HG03060 (cell line): ENCODE results near the gene RIC8B.
A peak's percentile ranks its signal among the peaks of the same experiment; 100 is the strongest.

Source experiments
- ATAC-seq: cut with Tn5 transposase; IDR thresholded peaks from one replicate; pipeline ENCODE4 v1.9.1; 2021; ENCODE audit warnings: low read depth, moderate number of reproducible peaks; ENCODE audit not compliant: unreplicated experiment

RIC8B gene

DNA sequence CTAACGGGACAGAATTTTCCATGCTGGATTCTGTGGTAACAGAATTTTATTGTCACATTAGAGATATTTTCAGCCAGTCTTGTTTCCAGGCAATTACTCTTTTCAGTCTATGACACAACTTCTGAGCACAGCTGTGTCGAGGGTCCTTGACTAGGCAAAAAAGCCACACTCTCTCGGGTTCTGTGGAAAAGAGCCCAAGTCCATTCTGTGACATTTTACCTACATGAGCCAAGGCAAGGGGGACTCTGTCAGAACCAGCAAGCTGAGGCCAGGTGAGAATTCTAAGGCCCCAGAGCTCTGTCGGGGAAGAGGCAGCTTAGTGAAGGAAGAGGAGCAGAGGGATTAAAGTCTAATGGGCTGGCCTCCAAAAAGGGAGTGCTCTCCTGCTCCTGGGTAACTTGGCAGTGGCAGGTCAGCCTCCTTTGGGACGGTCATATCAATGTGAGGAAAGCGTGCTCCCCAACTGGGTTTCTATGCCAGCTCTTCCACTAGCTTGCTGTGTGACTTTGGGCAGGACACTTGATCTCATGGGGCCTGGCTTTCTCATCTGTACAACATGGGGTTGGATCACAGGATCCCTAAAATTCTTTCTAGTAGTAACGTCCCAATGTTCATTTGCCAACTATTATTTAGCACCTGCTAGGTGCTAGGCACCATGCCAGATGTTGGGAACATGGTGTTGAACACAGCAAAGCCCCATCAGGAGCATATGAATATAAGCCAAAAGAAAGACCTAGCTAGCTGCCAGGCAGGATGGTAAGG is 16.0 kb upstream of the RIC8B start:
- no peak for ATAC-seq

DNA sequence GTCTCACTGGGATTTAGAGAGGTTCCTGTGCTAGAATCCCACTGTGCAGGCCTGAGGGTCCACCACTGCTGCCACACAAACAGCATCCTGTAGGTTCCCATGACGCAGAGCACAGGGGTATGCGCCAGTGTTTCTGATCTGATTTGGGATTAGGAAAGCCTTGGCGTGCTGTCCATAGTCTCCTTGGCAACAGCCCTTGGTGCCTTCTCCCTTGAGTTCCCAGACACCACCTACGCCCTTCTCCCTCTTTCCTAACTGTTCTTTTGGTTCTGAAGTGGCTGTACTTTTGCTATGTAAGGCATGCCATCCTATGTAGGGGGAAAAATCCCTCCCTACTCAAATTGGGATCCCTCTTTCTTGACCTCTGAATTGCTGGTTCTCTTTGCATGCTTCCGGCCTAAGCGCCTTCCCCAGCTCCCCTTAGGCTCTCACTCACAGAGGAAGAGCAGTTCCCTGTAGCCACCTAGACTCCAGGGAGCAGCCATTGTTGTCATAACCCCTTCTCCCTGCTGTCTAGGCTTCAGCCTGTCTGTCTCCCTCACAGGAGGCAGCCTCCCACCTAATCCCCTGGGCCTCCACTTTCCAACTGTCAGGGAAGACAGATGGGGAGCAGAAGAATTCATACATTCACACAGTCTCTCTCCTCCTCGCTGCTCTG is 14.8 kb upstream of the RIC8B start:
- no peak for ATAC-seq

DNA sequence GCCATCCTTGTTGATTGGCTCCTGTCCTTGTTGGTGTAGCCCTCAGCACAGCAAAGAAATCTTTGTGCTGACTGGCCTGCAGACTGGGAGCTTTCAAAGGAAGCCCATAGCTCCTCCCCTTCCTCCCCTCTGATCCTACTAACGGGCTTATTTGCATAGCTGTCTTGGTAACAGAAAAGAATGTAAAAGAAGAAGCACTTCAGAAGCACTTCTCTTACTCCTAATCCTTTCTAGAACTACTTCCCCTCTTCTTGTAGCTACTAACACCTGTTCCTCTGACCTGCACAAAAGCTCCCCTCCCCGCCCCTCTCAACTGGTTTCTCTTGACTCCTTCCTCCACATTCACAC is 14.3 kb upstream of the RIC8B start:
- ATAC-seq, result peak; percentile 84

DNA sequence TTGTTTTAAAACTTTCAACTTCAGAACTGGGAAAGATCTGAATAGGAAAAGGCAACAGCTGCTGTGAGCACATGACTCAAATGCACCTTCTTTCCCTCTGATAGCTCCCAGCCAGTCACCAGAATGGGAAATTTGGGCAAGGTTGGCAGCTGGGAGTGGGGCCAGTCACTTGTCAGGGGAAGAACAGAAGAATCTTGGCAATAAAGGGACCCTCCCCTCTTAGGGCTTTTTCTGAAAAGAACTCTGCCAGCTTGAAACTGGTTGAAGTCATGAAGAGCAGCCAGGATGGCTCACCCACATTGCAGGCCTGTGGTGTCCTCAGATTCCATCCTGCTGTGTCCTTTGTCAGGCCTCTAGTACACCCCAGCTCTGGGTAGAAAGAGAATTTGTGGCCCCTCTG is 10.3 kb upstream of the RIC8B start:
- no peak for ATAC-seq

DNA sequence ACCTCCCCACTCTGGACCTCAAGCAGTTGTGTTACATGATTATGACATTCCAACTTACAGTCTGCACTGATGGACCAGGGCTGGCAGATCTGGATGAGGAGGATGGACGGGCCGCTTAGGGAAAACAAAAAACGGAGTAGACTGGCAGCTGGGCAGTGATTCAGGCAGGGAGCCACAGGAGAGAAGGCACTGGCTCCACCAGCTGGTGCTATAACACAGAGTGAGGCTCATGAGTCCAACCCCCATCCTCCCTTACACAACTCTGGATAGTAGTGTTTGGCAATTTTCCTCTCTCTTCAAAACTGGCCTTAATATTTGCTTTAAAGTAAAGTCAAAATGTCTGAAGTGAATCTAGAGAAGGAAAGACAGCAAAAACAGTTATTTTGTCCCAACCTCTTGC is 9.7 kb upstream of the RIC8B start:
- no peak for ATAC-seq

DNA sequence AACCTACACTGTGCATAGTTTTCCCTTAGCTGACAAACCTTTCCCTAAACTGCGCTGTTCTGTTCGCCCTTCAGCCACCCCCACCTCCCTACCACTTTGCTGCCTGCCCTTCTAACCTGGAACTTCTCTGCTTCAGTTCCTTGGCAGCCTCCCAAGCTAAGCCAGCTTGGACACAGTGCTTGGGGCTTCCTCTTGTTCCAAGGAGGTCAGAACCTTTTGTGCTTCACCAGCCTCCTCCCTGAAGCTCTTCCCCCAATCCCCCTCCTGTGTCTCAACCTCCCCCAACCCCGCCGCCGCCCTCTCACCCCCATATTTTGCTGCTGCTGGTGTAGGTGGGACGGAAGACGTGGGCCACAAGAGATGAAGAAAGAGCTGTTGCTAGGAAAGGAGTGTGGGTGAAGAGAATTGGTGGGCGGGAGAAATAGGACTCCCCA is 8.1 kb upstream of the RIC8B start:
- no peak for ATAC-seq

DNA sequence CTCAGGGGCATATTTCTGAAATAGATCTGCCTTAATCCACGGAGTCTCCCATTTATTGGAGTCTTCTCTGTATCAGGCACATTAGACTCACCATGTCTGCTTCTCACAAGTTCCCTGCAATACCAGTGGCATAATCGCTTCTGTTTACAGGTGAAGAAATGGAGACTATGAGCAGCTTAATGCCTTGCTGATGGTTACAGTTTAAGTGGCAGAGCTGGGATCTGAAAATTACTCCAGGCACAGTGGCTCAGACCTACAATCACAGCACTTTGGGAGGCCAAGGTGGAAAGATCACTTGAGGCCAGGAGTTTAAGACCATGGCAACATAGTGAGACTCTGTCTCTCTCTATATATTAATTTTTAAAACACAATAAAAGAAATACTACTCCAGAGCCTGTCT is 7.3 kb upstream of the RIC8B start:
- no peak for ATAC-seq

DNA sequence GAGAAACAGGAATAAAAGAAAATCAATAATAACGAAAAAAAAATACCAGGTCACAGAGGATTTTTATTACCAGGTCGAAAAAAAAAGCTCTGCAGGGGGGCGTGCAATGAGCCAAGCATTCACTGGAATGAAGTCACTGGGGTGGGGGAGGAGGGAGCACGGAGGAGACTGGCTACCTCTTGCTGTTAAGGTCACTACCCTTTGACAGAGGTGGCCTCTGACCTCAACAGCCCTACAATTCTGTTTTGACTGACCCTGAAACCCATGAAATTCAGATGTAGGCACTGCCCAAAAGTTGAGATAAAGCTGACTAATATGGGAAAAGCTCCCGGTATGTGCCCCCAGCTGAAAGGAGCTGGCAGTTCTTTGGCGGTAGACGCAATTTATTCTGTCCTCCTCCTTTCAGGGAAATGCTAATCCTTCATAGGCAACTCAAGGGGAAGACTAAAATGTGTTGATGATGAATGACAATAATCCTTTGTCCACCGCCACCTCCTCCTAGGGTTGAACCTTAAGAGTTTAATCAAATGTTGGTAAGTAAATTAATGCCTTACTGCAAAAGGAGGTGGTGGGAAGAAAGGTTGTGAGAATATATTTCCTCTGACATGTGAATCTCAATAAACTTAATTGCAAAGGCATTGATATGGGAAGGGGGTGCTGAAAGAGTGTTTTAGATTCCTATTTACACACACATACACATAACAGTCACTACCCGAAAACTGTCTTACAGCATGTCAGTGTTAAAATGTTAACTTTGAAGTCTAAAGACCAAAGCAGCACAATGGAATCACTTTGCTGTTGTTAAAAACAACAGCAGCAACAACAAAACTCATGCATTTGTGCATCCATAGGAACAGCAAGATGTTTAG is 6.3 kb upstream of the RIC8B start:
- ATAC-seq, result no peak

DNA sequence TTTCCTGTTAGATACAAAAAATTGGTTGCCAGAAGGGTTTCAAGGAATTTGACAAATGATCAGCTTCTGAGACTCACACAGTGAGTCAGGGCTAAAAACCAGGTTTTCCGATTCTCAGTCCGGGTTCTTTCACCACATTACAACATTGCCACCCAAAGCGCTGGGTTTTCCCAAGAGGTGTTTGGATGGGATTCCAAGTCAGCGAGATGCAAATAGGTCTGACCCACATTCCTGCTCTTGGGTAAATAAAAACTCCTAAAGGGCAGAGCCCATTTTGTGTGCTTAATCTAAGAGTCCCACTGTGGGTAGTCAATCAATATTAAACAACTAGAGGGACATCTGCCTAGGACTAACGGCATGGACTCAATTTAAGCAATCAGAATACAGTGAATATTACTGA is 5.4 kb upstream of the RIC8B start:
- no peak for ATAC-seq

DNA sequence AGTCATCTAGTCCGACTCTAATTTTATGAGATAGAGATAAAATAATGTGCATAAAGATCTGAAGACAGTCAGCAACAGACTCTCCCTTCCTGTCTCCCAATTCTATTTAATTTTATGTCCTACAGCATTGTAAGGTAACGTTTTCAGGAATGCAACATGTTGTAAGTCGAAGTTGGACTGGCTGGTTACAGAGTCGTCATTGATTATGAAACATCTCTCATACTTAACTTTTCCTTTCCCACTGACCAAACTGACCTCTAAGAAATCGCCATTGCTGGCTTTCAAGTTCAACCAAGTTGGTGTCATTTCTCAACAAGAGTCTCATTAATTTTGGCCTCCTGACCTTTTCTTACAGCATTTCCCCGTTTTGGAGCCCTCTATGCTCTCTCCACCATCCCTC is 4.9 kb upstream of the RIC8B start:
- no peak for ATAC-seq

DNA sequence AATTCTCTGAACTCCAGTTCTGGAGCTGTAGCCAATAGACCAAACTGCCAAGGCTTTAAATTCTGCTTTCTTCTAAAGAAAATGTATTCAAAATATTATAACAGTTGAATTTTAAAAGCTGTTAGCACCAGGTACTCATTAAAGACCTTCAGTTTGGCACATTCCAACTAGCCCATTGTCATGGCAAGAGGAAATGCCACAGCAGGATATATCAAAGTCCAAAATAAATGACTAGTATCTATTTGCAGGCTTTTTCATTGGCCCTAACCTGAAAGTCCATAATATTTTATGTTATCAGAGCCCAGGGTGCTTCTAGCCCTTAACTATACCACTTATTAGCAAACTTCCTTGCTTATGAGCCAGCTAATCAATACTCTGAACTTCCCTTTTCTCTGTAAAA is 3.1 kb upstream of the RIC8B start:
- no peak for ATAC-seq

DNA sequence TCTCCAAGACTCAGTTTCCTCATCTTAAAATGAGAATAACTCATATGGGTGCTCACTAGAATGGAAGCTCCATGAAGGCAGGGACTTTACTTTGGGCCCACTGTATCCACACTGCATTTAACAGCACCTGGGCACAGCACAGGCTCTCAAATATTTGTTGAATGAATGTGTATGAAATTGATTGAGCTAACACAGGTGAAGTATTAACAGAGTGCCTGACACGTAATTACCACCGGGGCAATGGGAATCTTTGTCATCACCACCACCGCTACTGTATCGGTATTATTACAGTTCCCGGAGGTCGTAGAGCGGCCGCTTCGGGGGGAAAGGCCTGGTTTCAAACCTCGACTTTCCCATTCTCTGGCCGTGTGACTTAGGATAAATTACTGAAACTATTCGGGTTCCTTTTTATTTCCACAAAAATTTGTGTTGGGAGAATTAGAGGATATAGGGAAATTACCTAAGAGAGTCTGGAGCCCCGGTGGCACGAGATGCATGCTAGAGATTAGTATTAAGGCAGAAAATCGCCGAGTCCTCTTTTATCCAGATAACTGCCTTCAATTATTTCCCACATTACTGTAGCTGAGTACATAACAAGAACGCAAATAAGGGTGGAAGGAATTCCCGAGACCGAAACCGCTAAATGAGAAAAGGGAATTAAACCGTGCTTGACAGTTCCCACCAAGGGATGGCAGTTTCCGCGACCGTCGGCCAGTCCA is 1.0 kb upstream of the RIC8B start:
- no peak for ATAC-seq

DNA sequence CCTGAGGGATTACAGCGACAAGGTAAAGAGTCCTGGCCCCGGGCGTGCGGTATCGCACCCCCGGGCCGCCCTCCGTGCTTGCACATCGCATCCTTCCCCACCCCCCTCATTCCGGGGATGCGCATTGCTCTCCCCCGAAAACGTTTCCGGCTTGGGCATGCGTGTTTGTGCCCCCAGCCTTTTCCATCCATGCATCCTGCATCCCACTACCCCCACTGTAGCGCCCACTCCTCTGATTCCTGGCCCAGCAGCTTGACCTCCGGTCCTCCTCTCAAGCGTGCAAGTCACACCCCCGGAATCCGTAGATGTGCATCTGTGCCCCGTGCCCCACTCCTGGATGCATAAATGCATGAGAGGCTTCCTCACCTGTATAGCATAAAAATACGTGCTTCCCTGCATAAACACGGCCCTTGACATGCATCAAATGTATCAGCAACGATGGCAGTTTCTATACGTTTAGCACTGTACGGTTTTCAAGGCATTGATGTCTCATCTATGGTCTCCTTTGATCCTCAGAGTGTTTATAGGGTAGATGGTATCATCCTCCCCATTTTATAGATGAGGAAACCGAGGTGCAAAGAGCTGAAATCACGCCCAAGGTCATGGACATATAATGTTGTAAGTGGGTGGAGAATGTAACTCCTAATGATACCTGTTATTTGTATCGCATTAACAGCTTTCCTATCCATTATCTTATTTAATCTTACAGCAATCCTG is 484 bp downstream of the RIC8B start:
- ATAC-seq, result no peak

DNA sequence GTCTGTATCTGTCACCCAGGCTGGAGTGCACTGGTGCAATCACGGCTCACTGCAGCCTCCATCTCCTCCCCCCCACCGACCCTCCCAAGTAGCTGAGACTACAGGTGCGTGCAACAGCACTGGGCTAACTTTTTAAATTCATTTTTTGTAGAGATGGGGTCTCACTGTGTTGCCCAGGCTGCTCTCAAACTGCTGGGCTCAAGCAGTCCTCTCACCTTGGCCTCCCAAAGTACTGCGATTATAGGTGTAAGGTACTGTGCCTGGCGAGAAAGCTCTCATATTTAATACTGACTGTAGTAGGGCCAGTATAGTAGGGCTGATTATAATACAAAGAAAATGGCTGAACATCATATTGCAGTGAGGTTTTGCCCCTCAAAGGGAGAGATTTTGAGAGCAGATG is 2.4 kb downstream of the RIC8B start:
- ATAC-seq, result no peak

DNA sequence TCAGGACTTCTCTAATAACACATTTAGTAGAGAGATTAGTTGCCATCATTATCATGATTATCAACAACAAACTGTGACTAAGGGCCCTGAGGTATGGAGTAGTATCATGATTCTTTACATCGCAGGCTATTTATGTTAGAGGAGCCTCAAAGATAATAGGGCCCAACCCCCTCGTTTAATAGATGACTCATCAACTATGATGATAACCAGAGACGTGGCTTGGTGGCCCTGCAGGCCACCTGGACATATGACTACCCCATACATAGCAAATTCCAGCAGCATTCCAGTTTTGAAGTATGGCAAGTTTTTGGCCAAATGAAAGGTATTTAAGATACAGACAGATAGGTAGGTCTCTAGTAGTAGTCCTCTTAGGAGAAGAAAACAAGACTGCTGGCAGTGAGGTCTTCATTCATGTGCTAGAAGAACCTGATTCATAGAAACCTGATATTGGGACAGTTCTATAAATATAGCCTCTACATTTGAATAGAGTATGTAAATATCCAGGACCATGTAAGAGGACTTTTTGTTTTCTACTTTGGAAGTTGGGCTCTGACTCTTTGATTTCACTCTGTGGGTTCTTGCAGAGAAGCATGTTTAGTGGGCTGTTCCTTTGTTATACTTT is 5.6 kb downstream of the RIC8B start:
- no peak for ATAC-seq

DNA sequence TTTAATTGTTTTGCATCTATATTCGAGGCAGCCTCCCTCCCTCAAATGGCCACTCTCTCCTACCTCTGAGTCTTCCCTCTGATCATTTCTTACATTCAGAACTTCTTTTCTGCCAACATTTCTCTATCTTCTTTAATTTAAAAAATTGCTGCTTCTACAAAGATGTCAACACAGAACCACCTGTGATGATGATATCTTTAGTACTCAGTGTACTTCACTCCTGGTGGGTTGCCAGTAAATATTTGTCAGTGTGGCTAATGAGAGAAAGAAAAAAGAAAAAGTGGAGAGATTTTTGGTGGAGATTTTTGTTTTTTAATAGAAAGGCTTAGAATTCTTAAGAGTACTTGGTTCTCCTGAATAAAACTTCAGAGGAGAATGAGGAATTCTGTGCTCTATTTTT is 8.1 kb downstream of the RIC8B start:
- no peak for ATAC-seq

DNA sequence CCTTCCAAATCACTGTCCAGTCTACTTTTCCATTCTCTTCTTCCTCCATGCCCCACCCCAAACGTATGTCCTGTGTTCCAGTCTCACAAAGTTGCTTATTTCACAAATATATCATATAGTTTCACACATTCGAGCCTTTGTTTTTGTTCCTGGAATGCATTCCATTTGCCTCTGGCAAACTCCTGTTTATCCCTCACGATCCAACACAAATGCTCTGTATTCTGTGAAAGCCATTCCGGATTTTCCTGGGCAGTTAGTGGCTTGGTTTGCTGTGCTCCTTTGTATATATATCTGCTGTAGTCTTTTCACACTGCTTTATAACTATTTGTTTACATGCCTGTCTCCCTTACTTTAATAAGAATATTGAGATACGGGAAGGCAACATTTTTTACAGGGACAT is 9.0 kb downstream of the RIC8B start:
- no peak for ATAC-seq

DNA sequence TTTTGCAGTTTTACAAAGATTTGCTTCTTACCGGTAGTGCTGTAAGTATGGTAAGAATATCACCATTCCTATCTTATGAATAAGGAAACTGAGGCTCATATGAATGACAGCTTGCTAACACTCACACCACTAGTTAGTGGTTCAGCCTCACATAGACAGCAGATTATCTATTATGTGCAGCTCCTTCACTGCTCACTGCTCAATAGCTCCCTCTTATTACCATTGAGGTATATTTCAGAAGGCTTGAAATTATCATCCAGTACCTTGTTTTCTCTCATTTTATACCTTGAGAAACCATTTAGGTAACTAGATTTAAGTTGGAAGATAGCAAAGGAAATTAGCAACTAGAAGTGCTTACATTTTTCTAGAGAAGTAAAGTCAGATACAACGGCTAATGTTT is 15.5 kb downstream of the RIC8B start:
- ATAC-seq, result no peak

DNA sequence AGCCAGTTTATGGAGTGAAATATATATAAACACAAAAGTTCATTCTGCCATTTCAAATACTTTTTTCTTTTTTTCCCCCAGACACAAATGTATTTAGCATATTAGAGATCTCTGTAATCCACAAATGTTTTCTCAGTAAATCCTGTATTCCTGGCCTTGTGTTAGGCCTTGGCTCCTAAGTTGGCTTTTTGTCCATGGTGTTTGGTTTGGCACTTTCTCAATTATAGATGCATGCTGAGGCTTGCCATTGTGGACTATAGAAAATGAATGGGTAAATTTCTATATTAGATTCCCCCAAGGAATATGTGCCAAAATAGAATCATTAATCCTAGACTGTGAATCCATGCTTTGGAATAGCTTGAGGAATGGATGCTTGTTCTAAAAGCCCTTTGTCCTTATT is 17.0 kb downstream of the RIC8B start:
- ATAC-seq, result no peak

DNA sequence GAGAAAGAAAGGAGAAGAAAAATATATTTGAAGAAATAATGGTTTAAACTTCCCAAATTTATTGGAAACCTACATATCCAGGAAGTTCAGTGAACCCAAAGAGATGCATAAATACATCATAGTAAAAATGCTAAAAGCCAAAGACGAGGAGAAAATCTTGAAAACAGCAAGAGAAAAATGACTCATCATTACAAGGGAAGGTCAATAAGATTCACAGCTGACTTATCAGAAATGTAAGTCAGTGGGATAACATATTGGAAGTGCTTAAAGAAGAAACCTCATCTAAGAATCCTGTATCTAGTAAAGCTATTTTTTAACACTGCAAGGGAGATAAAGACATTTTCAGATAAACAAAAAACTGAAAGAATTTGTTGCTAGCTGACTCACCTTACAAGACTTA is 19.9 kb downstream of the RIC8B start:
- no peak for ATAC-seq
